ENCODE measurements around the gene COMMD10.
A peak's percentile ranks its signal among the peaks of the same experiment; 100 is the strongest.

Gene COMMD10

DNA sequence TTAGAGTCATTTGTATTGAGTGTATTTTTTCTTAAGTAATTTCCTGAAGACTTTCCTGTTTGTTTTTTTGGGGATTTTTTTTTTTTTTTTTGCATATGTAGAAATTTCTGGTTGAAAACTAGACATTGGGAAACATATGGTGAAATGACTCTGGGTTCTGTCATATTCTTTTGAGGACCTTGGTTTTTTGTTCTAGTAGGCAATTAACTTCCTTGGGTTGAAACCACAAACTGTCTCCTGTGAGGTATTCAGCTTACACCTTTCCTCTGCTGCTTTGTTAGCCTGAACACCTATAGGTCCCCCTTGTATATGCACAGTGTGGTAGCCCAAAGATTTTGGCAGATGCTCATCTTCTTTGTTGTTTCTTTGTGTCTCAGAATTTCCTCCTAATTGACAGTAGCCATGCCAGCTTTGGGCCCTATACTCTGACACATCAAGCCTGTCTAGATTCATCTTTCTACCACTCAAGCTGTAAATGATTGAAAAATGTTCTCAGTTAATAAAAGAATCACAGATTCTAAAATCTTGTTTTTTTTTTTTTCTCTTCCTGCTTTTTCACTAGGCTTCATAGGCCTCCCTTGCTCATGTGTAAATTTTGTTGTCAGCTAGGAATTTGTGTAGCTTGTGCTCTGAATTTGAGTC, 140.6 kb downstream of the COMMD10 start:
- DNase-seq = peak in 2 of 4 experiments; percentile 27 to 32

DNA sequence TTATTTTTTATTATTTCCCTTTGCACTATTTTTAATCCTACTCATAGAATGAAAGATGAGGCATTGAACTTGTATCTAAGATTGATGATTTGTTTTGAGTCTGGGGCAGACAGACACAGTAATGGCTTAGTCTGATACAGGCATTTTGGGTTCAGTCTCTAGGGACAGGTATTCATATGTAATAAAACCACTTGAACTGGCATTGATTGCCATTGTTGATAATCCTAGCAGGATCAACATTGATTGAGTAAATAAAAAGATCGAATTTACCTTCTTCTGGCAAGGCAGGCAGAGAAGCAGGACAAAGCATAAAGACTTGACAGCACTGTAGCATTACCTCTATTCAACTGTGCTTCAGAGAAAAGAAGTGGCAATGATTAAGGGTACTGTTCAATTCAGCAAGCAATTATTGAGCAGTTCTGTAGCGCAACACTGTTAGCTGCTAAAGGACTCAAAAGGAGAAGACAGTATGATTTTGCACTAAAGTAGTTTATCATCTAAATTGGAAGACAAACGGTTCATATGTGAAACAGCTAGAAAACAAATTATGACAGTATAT, 144.4 kb downstream of the COMMD10 start:
- DNase-seq = no peak

DNA sequence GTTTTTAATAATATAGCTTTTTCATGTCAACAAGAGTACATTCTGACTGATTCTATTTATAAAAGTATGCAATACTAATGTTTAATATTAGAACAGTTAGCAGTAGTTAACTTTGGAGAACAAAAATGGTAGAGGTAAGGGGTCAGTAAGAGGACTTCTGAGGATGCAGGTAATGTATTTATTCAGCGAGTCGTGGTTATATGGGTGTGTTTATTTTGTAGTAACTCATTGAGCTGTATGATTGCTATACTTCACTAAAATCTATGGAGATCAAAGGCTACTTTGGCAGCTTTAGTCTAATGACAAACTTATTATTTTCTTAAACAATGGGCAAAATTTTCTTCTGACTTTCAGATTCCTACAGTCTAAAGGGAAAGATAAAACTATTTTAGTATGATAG, 146.5 kb downstream of the COMMD10 start:
- DNase-seq = no peak

DNA sequence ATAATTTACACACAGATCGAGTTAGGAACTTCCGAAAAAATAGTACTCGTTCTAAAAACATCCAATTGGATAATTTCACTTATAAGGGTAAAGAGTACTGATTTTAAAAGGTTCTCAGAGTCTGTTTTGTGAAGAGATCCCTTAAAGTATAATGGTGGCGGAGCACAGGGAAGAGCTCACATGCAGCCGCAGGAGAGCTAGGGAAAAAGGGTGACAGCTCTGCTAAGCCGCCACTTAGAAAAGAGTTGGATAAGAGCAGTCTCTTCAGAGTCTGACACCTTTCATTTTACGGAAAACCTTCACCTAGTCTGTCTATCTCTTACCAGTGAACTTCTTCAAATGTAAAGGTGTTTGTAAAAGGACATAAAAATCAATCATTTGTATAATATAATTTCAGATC, 149.9 kb downstream of the COMMD10 start:
- no peak for DNase-seq

- DNase-seq = no peak
These were observed 153.2 kb downstream of the COMMD10 start for GRCh38 chr5:116237917-116238500.

DNA sequence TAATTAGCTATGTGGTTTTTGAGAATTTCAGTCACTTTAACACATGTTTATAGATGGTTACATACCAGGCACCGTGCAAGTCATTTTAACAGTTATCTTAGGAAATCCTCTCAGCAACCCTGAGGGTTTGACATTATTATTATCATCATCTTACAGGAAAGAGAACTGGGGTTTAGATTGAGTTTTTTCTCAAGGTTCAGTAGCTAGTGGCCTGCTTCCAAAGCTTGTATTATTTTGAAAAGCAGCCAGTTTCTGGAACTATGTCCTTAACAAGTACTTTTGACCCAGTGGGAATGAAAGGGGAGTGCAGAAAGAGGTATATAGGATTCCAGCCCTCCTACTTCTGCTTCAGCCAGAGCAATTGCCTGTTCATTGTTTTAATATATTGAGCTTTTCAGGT, 157.5 kb downstream of the COMMD10 start:
- DNase-seq = no peak

- no peak for DNase-seq
These were observed 163.6 kb downstream of the COMMD10 start for GRCh38 chr5:116248432-116248831.

DNA sequence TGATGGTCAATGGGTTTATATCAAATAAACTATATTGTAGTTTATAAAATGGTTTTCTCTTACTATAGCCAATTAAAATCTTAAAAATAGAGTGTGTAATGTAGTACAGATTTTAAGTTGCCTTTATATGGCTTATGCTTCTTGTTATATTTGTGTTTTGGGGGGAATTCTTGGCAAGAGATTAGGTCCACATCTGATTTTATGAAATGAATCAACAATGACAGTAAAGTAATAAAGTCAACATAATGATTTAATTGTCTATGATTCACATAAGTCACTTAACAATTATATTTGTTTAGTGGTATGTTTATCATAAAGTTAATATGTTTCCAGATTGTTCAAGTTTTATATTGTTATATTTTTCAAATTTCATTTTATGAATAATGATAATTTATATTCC, 164.8 kb downstream of the COMMD10 start:
- DNase-seq = no peak

- DNase-seq = no peak
These were observed 171.9 kb downstream of the COMMD10 start for GRCh38 chr5:116256717-116257116.

GRCh38 chr5:116265471-116265870, 180.6 kb downstream of the COMMD10 start:
- no peak for DNase-seq

GRCh38 chr5:116271446-116272025, 186.7 kb downstream of the COMMD10 start:
- DNase-seq = no peak

DNA sequence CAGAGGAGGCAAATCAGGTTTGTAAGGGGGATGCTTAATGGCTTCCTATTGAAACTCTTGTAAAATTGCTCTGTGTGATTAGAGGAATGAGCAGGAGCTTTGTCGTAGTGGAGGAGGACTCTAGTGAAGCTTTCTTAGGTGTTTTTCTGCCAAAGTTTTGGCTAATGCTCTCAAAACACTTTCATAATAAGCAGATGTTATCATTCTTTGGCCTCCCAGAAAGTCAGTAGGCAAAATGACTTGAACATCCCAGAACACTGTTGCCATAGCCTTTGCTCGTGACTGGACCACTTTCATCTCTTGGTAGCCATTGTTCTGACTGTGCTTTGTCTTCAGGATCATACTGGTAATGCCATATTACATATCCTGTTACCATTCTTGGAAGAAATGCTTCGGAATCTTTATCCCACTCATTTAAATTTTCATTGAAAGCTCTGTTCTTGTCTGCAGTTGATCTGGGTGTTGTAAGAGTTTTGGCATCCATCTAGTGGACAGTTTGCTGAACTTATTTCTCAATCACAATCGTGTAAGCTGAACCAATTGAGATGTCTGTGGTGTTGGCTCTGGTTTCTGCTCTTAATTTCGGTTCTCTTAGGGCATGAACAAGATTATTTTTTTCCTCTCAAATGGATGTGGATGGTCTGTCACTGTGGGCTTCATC, 187.6 kb downstream of the COMMD10 start:
- DNase-seq = no peak

- DNase-seq = no peak
These were observed 188.8 kb downstream of the COMMD10 start for GRCh38 chr5:116273448-116274242.

GRCh38 chr5:116274251-116274650, 189.4 kb downstream of the COMMD10 start:
- DNase-seq = no peak

- DNase-seq = no peak
These were observed 190.5 kb downstream of the COMMD10 start for GRCh38 chr5:116275282-116275681.

- DNase-seq = no peak
These were observed 192.1 kb downstream of the COMMD10 start for GRCh38 chr5:116276952-116277351.

GRCh38 chr5:116280149-116280803, 195.5 kb downstream of the COMMD10 start:
- DNase-seq = no peak

GRCh38 chr5:116281309-116281708, 196.5 kb downstream of the COMMD10 start:
- DNase-seq = no peak

- DNase-seq = no peak
These were observed 203.7 kb downstream of the COMMD10 start for GRCh38 chr5:116288524-116288923.

DNA sequence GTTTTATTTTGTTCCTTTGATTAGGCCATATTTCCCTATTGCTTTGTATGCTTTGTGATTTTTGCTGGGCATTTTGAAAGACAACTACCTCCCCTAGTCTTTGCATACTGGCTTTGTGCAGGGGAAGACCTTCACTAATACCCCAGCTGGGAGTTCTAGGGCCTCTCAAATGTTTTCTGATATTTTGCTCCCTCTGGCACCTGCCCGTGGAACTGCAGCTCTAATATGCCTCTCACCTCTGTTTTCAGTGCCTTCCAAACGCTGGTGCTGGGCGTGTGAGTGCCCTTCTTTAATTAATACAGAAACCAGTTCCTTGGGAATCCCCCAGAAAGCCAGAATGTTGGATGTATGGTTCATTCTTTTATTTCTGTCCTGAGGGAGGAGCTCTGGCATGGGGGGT, 204.5 kb downstream of the COMMD10 start:
- DNase-seq = no peak

- DNase-seq = no peak
These were observed 206.4 kb downstream of the COMMD10 start for GRCh38 chr5:116291271-116291670.

DNA sequence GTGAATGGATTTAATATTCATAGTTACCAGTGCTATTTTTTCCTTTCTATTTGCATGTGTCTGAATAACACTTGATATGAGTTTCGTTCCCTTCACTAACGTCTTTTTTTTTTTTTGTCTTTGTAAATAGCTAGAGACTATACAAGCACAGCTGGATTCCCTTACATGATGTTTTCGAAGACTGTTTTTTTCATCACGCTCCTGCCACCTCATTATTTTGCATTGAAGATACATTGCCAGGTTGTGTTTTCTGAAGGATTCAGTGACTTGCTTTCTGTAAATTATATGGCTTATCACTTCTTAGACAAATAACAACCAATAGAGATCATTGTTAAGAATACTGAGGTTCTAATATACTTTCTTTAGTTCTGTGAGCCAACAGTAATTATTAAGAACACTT, 207.5 kb downstream of the COMMD10 start:
- DNase-seq = no peak
